Activated CD4-positive, alpha-beta memory T cell treated with anti-CD3 and anti-CD28 coated beads, Interleukin-2, amount 10 ng/mL, durations not matched to agents 7 days and 5 days (primary cell): ENCODE data around the gene CORO7. TPM values are rescaled to one million over a fixed set of nuclear protein-coding genes. Genes with fewer than 3 reads are reported as not detected.
A peak's percentile ranks its signal among the peaks of the same experiment; 100 is the strongest.
"Not testable (repeated sequence)": the region's sequence is repeated elsewhere in the genome, so short reads cannot be mapped to it uniquely, and the experiment has no call there.

ENCODE experiments used
- CTCF ChIA-PET: fragments of 350-600 bp; sonication (Branson Sonifier 250); formaldehyde crosslinking; loops from one replicate; lab custom pipeline; 2021; ENCODE audit warnings: antibody characterized with exemption, inconsistent platforms; lab: Charles Lee
- POLR2A ChIA-PET: fragments of 350-600 bp; sonication (Branson Sonifier 250); formaldehyde crosslinking; loops from one replicate; lab custom pipeline; 2021; ENCODE audit warnings: antibody characterized with exemption; lab: Charles Lee
- DNase-seq: peaks from one replicate; pipeline ENCODE4 v3.0.0-alpha.2; 2020
- H3K27ac Mint-ChIP-seq: one replicate; pipeline ENCODE4 v1.8.0; 2021; ENCODE audit warnings: mild to moderate bottlenecking, mixed read lengths
- H3K27me3 Mint-ChIP-seq: one replicate; pipeline ENCODE4 v1.8.0; 2021; ENCODE audit warnings: mixed read lengths
- H3K36me3 Mint-ChIP-seq: one replicate; pipeline ENCODE4 v1.8.0; 2021; ENCODE audit warnings: low read depth, mixed read lengths
- H3K4me1 Mint-ChIP-seq: one replicate; pipeline ENCODE4 v1.8.0; 2021; ENCODE audit warnings: mixed read lengths
- H3K4me3 Mint-ChIP-seq: one replicate; pipeline ENCODE4 v1.8.0; 2021; ENCODE audit warnings: mild to moderate bottlenecking, mixed read lengths
- H3K9me3 Mint-ChIP-seq: one replicate; pipeline ENCODE4 v1.8.0; 2021; ENCODE audit warnings: mixed read lengths
- total RNA-seq, 2 experiments: library from RNA; stranded (reverse); gene quantifications; one replicate each; pipeline ENCODE4 v1.2.3, GENCODE V29; 2021

The CORO7 gene
- total RNA-seq, 2 experiments from 2014 or later: 244 to 245 TPM

GRCh38 chr16:4404967-4405696, 11.3 kb downstream of the CORO7 start:
- ChIA-PET CTCF (interaction anchor here (0.6 to 4.7 kb wide), 7 partner anchors 8 to 157 kb away, joined by 3 to 52 read pairs (median 3); no protein-coding TSS in a partner anchor), POLR2A (interaction anchor here (1.1 to 5.0 kb wide), 4 partner anchors 8 to 54 kb away, joined by 3 to 30 read pairs (median 12); partner anchors contain the start of gene CORO7)
- H3K27ac Mint-ChIP-seq: no peak overlapping the region
- peaks cover 19% of the 10 kb centered on the region for H3K4me1 Mint-ChIP-seq
- DNase-seq: no peak
- peaks cover 62% of the 10 kb centered on the region for H3K36me3 Mint-ChIP-seq
- H3K9me3 Mint-ChIP-seq: no peaks in the 10 kb centered on the region
- H3K4me3 Mint-ChIP-seq: no peak overlapping the region
- no peaks in the 10 kb centered on the region for H3K27me3 Mint-ChIP-seq

- Mint-ChIP-seq H3K36me3 (peaks cover 65% of the 10 kb centered on the region), H3K27me3 (no peaks in the 10 kb centered on the region), H3K4me1 (peaks cover 18% of the 10 kb centered on the region), H3K9me3 (no peaks in the 10 kb centered on the region), H3K27ac (peak overlapping the region; percentile 7), H3K4me3 (no peak overlapping the region)
- peak; percentile 48 for DNase-seq
- ChIA-PET CTCF (interaction anchor here (1.0 to 4.7 kb wide), 11 partner anchors 9 to 145 kb away, joined by 3 to 52 read pairs (median 4); partner anchors contain the start of gene PAM16), POLR2A (interaction anchor here (0.9 to 5.0 kb wide), 4 partner anchors 9 to 132 kb away, joined by 3 to 30 read pairs (median 13); partner anchors contain the start of genes CORO7 and TFAP4)
Observed at GRCh38 chr16:4404247-4404966, 12.0 kb downstream of the CORO7 start.

- Mint-ChIP-seq H3K27ac (no peak overlapping the region), H3K9me3 (no peaks in the 10 kb centered on the region), H3K4me1 (peaks cover 12% of the 10 kb centered on the region), H3K4me3 (no peak overlapping the region), H3K36me3 (peaks cover 63% of the 10 kb centered on the region), H3K27me3 (no peaks in the 10 kb centered on the region)
- ChIA-PET CTCF (interaction anchor here (0.7 to 4.7 kb wide), 22 partner anchors 8 to 146 kb away, joined by 3 to 52 read pairs (median 4); partner anchors contain the start of gene PAM16), POLR2A (interaction anchor here (0.6 to 5.0 kb wide), 9 partner anchors 10 to 131 kb away, joined by 3 to 30 read pairs (median 5); partner anchors contain the start of genes CORO7 and TFAP4)
- DNase-seq: no peak
Observed at GRCh38 chr16:4403133-4403949, 13.1 kb downstream of the CORO7 start.

DNA sequence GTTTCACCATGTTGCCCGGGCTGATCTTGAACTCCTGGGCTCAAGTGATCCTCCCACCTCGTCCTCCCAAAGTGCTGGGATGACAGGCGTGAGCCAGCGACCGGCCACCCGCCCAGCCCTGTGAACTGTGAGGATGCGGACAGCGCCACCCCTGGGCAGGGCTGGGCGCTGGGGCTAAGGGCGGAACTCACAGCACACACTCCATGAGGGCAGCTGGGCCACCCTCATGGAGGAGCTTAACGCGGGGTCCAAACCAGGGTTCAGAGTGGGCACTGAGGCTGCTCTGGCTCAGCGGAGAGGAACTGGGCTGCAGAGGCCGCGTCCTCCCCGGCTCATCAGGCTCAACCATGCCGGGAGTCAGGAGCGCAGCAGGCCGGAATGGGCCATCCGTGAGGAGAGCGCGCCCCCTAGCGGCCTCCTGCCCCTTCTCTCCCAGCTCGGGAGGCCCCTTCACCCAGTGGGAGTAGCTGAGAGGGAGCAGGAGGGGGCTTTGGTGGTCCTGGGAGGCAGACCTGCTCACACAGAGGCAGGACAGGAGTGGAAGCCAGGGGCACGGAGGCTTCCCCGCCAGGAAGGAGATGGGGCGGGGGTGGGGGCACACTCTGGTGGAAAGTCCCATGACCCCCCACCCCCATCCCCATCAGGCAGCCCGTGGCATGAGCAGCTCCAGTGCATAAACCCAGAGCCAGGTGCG, 13.8 kb downstream of the CORO7 start:
- H3K4me1 Mint-ChIP-seq: peaks cover 12% of the 10 kb centered on the region
- no peaks in the 10 kb centered on the region for H3K27me3 Mint-ChIP-seq
- peaks cover 62% of the 10 kb centered on the region for H3K36me3 Mint-ChIP-seq
- no peaks in the 10 kb centered on the region for H3K9me3 Mint-ChIP-seq
- H3K4me3 Mint-ChIP-seq: no peak overlapping the region
- H3K27ac Mint-ChIP-seq: no peak overlapping the region
- ChIA-PET POLR2A (interaction anchor here (1.0 to 5.0 kb wide), 7 partner anchors 11 to 130 kb away, joined by 3 to 30 read pairs (median 5); partner anchors contain the start of genes CORO7 and TFAP4), CTCF (interaction anchor here (0.8 to 4.7 kb wide), 17 partner anchors 9 to 117 kb away, joined by 3 to 52 read pairs (median 4); partner anchors contain the start of genes PAM16 and VASN)
- DNase-seq: peak; percentile 63

- no peak overlapping the region for H3K4me3 Mint-ChIP-seq
- peaks cover 53% of the 10 kb centered on the region for H3K36me3 Mint-ChIP-seq
- H3K27ac Mint-ChIP-seq: no peak overlapping the region
- H3K27me3 Mint-ChIP-seq: no peaks in the 10 kb centered on the region
- CTCF ChIA-PET: interaction anchor here (1.4 to 4.7 kb wide), 5 partner anchors 12 to 57 kb away, joined by 3 to 52 read pairs (median 8); partner anchors contain the start of genes PAM16 and VASN
- no peak for DNase-seq
- no peaks in the 10 kb centered on the region for H3K9me3 Mint-ChIP-seq
- POLR2A ChIA-PET: interaction anchor here (3.4 to 5.0 kb wide), 2 partner anchors 12 to 15 kb away, joined by 20 to 30 read pairs; partner anchors contain the start of gene CORO7
- peaks cover 12% of the 10 kb centered on the region for H3K4me1 Mint-ChIP-seq
Observed at GRCh38 chr16:4401510-4401909, 14.9 kb downstream of the CORO7 start.

- H3K4me3 Mint-ChIP-seq: no peak overlapping the region
- ChIA-PET POLR2A (interaction anchor here (0.6 kb wide), 1 partner anchor 9 kb away, joined by 3 read pairs; no protein-coding TSS in a partner anchor), CTCF (interaction anchor here (2.7 to 3.1 kb wide), 2 partner anchors 50 to 57 kb away, joined by 8 to 15 read pairs; partner anchors contain the start of gene PAM16)
- DNase-seq: no peak
- H3K36me3 Mint-ChIP-seq: peaks cover 54% of the 10 kb centered on the region
- H3K27me3 Mint-ChIP-seq: no peaks in the 10 kb centered on the region
- no peaks in the 10 kb centered on the region for H3K9me3 Mint-ChIP-seq
- H3K4me1 Mint-ChIP-seq: peaks cover 13% of the 10 kb centered on the region
- no peak overlapping the region for H3K27ac Mint-ChIP-seq
Observed at GRCh38 chr16:4401094-4401501, 15.3 kb downstream of the CORO7 start.

- Mint-ChIP-seq H3K27ac (no peak overlapping the region), H3K4me3 (no peak overlapping the region), H3K27me3 (no peaks in the 10 kb centered on the region), H3K36me3 (peaks cover 58% of the 10 kb centered on the region), H3K4me1 (peaks cover 9% of the 10 kb centered on the region), H3K9me3 (no peaks in the 10 kb centered on the region)
- no peak for DNase-seq
- CTCF ChIA-PET: interaction anchor here (1.4 kb wide), 1 partner anchor 11 kb away, joined by 9 read pairs; no protein-coding TSS in a partner anchor
- POLR2A ChIA-PET: interaction anchor here (1.4 kb wide), 1 partner anchor 8 kb away, joined by 3 read pairs; no protein-coding TSS in a partner anchor
Observed at GRCh38 chr16:4399001-4399730, 17.2 kb downstream of the CORO7 start.

DNA sequence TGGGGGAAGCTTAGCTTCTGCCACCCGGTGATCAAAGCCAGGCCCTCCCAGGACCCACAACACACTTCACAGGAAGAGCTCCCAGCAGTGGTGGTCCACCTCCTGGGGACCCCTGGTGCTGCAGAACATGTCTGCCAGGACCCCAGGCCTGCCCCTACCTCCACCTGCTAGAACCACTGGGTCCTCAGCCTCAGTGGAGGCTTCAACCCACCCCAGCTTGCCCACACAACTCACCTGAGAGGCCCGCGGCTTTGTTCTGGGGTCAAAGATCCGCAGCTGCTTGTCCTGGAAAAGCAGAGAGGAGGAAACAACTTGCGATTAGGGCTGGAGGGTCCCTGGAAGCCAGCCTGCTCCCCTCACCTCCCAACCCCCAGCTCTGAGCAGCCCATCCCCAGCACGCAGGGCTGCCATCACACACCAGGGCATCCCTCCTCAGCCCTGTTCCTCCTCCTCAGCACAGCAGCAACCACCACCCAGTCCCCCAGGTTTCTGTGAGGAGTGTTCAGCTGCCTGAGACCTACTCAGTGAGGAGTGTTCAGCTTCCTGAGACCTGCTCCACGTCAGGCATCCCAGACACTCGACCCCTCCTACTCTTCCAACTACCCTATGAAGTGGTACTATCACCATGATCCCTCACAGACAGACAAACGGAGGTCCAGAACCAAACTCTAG, 21.2 kb downstream of the CORO7 start:
- Mint-ChIP-seq H3K27ac (no peak overlapping the region), H3K36me3 (peaks cover 48% of the 10 kb centered on the region)
- CTCF ChIA-PET: interaction anchor here (0.8 to 1.0 kb wide), 2 partner anchors 9 to 106 kb away, joined by 3 read pairs; no protein-coding TSS in a partner anchor

DNA sequence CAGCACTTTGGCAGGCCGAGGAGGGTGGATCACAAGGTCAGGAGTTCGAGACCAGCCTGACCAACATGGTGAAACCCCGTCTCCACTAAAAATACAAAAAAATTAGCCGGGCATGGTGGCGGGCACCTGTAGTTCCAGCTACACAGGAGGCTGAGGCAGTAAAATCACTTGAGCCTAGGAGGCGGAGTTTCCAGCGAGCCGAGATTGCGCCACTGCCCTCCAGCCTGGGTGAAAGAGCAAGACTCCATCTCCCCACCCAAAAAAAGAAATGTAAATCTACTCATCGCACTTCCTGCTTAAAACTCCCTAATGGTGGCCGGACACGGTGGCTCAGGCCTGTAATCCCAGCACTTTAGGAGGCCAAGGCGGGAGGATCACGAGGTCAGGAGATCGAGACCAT, 22.5 kb downstream of the CORO7 start:
- H3K27me3 Mint-ChIP-seq, DNase-seq, H3K4me1 Mint-ChIP-seq, H3K9me3 Mint-ChIP-seq, H3K4me3 Mint-ChIP-seq, H3K27ac Mint-ChIP-seq: not testable (repeated sequence)
- ChIA-PET POLR2A (interaction anchor here (1.4 to 1.7 kb wide), 3 partner anchors 13 to 19 kb away, joined by 5 to 6 read pairs (median 6); no protein-coding TSS in a partner anchor), CTCF (interaction anchor here (1.3 kb wide), 1 partner anchor 9 kb away, joined by 5 read pairs; no protein-coding TSS in a partner anchor)
- peaks cover 40% of the 10 kb centered on the region for H3K36me3 Mint-ChIP-seq

More for the DNA sequence above, 21.2 kb downstream of the CORO7 start:
- no peak overlapping the region for H3K4me3 Mint-ChIP-seq
- H3K9me3 Mint-ChIP-seq: no peaks in the 10 kb centered on the region
- H3K4me1 Mint-ChIP-seq: peaks cover 7% of the 10 kb centered on the region
- H3K27me3 Mint-ChIP-seq: no peaks in the 10 kb centered on the region
- POLR2A ChIA-PET: interaction anchor here (0.6 to 2.1 kb wide), 4 partner anchors 15 to 21 kb away, joined by 3 to 5 read pairs (median 4); partner anchors contain the start of gene CORO7
- DNase-seq: no peak

DNA sequence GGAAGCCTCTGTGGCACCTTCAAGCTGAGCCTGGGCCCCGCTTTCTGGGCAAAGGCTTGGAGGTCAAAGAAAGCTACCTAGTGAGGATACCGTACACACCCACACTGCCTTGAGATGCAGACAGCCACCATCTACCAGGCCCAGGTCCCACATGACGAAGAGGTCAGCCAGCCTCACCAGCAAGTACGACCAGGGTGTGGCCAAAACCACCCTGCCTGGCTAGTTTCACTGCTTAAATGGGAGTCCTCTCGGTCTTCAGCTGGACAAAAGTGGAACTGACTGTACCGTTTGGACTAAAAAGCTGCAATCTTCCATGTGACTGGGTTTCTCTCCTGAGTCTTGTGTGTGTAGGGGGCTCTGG, 23.2 kb downstream of the CORO7 start:
- Mint-ChIP-seq H3K36me3 (peaks cover 39% of the 10 kb centered on the region), H3K27ac (no peak overlapping the region), H3K4me3 (no peak overlapping the region), H3K4me1 (peaks cover 4% of the 10 kb centered on the region), H3K9me3 (no peaks in the 10 kb centered on the region), H3K27me3 (no peaks in the 10 kb centered on the region)
- ChIA-PET CTCF (interaction anchor here (1.3 kb wide), 1 partner anchor 9 kb away, joined by 5 read pairs; no protein-coding TSS in a partner anchor), POLR2A (interaction anchor here (1.4 to 1.7 kb wide), 3 partner anchors 12 to 20 kb away, joined by 5 to 6 read pairs (median 6); no protein-coding TSS in a partner anchor)
- DNase-seq: no peak
